Measurements from ENCODE around the gene CCSER1. TPM values are rescaled to one million over a fixed set of nuclear protein-coding genes. Genes with fewer than 3 reads are reported as not detected.

CCSER1 gene
- total RNA-seq, 1 donor from 2014 or later: 1.4 TPM

DNA sequence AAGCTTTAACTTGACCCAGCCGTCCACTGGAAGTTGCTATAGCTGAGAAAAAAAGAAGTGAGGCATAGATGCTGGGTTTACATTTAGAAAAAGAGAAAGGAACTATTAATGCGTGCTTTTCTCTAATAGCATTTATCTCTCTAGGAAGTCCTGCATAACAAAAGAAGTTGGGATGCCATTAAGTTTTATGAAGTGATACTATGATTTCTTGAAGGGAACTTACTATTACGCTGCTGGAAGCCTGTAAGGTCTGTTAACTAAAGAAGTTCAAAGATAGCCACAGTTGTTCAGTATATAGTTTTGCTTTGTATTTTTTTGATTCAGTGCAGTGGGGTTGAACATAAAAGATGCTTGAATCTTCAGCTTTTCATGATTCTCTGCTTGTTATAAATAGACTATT lies 203.4 kb downstream of the CCSER1 start:
- no peak for DNase-seq (ENCODE audit: low read depth)
- H3K36me3 ChIP-seq (ENCODE audit: control insufficient read depth, insufficient read depth, low read length): no peaks in the 10 kb centered on the region
- H3K4me3 ChIP-seq (ENCODE audit: low read depth, low read length): no peak overlapping the region
- TF ChIP-seq, protein P1, sequence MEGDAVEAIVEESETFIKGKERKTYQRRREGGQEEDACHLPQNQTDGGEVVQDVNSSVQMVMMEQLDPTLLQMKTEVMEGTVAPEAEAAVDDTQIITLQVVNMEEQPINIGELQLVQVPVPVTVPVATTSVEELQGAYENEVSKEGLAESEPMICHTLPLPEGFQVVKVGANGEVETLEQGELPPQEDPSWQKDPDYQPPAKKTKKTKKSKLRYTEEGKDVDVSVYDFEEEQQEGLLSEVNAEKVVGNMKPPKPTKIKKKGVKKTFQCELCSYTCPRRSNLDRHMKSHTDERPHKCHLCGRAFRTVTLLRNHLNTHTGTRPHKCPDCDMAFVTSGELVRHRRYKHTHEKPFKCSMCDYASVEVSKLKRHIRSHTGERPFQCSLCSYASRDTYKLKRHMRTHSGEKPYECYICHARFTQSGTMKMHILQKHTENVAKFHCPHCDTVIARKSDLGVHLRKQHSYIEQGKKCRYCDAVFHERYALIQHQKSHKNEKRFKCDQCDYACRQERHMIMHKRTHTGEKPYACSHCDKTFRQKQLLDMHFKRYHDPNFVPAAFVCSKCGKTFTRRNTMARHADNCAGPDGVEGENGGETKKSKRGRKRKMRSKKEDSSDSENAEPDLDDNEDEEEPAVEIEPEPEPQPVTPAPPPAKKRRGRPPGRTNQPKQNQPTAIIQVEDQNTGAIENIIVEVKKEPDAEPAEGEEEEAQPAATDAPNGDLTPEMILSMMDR (IDR thresholded peaks at IDR 0.05; ENCODE audit: insufficient read depth, low read length, poor library complexity, severe bottlenecking): no peak
- H3K27me3 ChIP-seq (ENCODE audit: control insufficient read depth, insufficient read depth, low read length): no peaks in the 10 kb centered on the region

DNA sequence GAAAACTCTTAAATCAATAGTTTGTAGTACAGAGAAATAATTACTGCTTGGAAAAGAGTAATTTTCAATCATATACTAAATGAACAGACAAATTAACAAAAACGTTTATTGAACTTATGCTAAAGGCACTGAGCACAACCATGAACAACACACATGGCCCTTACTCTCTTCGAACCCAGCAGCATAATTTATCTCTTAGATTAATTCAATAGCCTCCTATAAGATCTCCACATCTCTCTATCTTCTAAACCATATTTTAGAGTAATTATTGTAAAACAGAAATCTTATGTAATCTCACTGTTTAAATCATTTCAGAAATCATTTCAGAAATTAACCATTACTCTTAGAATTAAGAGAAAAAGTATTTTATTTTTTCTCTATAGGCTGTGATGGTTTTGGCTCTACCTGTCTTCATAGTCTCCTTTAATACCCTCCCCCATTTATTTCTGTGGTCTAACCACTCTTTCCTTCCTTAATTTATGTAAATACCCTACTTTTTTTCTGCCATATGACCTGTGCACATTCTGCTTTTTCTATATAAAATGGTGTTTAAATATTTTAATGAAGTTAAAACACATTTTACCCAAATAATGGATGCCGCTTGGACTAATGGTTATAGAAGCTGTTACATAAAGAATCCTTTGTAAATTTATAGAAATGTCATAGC lies 218.5 kb downstream of the CCSER1 start:
- no peak overlapping the region for H3K4me3 ChIP-seq (ENCODE audit: low read depth, low read length)
- TF ChIP-seq, protein P1 (IDR thresholded peaks at IDR 0.05; ENCODE audit: insufficient read depth, low read length, poor library complexity, severe bottlenecking): no peak
- no peaks in the 10 kb centered on the region for H3K36me3 ChIP-seq (ENCODE audit: control insufficient read depth, insufficient read depth, low read length)
- no peaks in the 10 kb centered on the region for H3K27me3 ChIP-seq (ENCODE audit: control insufficient read depth, insufficient read depth, low read length)
- no peak for DNase-seq (ENCODE audit: low read depth)

DNA sequence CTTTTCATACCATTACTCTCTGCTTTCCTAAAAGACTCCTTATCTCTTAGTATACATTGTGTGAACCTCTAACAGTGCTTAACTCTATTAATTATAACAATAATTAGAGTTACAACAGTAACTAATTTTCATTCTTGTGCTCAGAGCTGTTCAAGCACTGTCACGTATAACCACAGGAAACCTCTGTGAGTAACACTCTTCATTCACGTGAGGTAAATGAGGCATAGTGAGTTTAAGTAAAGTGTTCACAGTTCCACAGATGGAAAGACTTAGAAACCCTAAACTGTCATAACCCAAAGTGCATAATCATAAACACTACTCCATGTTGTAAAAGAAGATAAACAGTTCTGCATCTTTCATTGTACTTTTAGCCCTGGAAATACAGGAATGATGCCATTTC lies 222.4 kb downstream of the CCSER1 start:
- Histone ChIP-seq H3K27me3 (ENCODE audit: control insufficient read depth, insufficient read depth, low read length) (no peaks in the 10 kb centered on the region), H3K4me3 (ENCODE audit: low read depth, low read length) (no peak overlapping the region), H3K36me3 (ENCODE audit: control insufficient read depth, insufficient read depth, low read length) (no peaks in the 10 kb centered on the region)
- DNase-seq (ENCODE audit: low read depth): no peak
- TF ChIP-seq, protein P1 (IDR thresholded peaks at IDR 0.05; ENCODE audit: insufficient read depth, low read length, poor library complexity, severe bottlenecking): no peak

DNA sequence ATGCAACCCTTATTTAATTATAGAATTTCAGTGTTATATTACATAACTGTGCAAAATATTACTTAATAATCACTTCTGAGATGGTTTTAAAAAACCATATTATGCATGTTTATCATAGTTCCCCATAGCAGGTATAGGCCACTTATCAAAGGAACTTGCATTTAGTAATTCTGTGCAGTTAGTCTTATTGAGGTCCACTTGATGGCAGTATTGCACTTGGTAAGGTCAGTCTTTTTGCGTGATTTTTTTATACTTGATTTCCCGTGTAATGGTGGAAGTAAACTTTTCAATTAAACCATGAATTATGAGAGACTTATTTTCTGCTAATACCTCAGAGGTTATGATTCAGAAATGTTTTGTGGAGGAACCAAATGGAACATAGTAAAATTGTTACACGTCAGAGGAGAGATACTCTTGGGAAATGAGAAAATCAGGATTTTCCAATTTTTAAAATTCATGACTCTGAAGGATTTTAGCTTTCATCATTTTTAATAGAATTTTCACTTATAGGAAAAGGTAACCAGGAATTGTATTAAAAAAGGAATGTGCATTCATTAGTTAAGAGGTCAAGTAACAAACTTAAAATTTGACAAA lies 230.0 kb downstream of the CCSER1 start:
- Histone ChIP-seq H3K4me3 (ENCODE audit: low read depth, low read length) (no peak overlapping the region), H3K36me3 (ENCODE audit: control insufficient read depth, insufficient read depth, low read length) (no peaks in the 10 kb centered on the region), H3K27me3 (ENCODE audit: control insufficient read depth, insufficient read depth, low read length) (no peaks in the 10 kb centered on the region)
- TF ChIP-seq, protein P1 (IDR thresholded peaks at IDR 0.05; ENCODE audit: insufficient read depth, low read length, poor library complexity, severe bottlenecking): peak; percentile 68
- DNase-seq (ENCODE audit: low read depth): peak; percentile 49

DNA sequence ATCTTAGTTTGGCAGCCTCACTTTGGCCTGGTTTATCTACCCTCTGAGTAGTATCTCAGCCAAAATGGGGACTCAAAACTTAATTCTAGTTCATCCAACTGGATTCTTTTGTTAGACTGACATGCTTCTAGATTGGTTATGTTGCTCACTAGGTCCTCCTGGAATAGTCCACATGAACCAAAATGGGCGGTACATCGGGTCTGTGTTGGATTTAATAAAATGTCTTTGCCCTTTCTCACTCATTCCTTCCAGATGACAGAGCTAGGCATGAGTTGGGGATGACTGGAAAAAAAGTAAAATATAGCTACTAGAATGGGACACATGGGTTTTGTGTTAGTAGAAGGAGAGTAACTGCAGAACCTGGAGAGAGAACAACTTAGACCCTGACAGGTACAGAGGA lies 247.9 kb downstream of the CCSER1 start:
- no peak overlapping the region for H3K4me3 ChIP-seq (ENCODE audit: low read depth, low read length)
- no peaks in the 10 kb centered on the region for H3K36me3 ChIP-seq (ENCODE audit: control insufficient read depth, insufficient read depth, low read length)
- no peaks in the 10 kb centered on the region for H3K27me3 ChIP-seq (ENCODE audit: control insufficient read depth, insufficient read depth, low read length)
- TF ChIP-seq, protein P1 (IDR thresholded peaks at IDR 0.05; ENCODE audit: insufficient read depth, low read length, poor library complexity, severe bottlenecking): no peak
- no peak for DNase-seq (ENCODE audit: low read depth)

DNA sequence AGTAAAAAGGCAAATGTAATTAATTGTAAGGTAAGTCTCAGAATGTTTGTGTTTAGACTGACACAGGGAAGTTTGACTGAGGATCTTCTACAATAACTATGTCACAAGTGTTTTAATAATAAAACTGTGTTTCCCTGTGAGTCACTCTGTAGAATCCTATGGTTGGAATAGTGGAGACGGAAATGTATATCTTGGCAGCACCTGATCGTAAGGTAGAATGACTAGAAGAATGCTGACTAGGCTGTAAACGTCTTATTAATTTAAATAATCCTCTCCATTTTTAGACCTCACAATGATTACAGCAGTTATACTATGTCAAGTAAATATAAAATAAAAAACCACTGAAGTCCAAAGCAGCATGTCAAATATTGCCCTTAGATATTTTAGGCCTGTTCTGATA lies 266.0 kb downstream of the CCSER1 start:
- Histone ChIP-seq H3K27me3 (ENCODE audit: control insufficient read depth, insufficient read depth, low read length) (no peaks in the 10 kb centered on the region), H3K4me3 (ENCODE audit: low read depth, low read length) (no peak overlapping the region), H3K36me3 (ENCODE audit: control insufficient read depth, insufficient read depth, low read length) (no peaks in the 10 kb centered on the region)
- TF ChIP-seq, protein P1 (IDR thresholded peaks at IDR 0.05; ENCODE audit: insufficient read depth, low read length, poor library complexity, severe bottlenecking): no peak
- DNase-seq (ENCODE audit: low read depth): no peak

Data from kidney epithelial cell (primary cell).